ENCODE results near the gene G6PC2.

Gene G6PC2

DNA sequence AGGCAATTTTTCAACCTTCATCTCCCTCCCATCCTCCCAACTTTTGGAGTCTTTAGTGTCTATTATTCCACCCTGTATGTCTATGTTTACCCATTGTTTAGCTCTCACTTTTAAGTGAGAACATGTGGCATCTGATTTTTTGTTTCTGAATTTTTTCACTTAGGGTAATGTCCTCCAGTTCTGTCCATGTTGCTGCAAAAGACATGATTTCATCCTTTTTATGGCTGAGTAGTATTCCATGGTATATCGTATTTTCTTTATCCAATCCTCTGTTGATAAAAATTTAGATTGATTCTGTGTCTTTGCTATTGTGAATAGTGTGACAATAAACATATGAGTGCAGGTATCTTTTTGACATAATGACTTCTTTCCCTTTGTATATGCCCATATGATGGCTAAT, 48.2 kb downstream of the G6PC2 start:
- no peak for DNase-seq

DNA sequence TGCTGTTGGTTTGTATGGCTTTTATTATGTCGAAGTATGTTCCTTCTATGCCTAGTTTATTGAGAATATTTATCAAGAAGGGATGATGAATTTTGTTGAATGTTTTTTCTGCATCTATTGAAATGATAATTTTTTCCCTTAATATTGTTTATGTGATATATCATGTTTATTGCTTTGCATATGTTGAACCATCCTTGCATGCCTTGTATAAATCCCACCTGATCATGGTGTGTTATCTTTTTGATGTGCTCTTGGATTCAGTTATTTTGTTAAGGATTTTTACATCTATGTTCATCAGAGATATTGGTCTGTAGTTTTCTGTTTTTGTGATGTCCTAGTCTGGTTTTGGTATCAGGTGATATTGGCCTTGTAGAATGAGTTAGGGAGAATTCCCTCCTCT, 50.8 kb downstream of the G6PC2 start:
- no peak for DNase-seq

DNA sequence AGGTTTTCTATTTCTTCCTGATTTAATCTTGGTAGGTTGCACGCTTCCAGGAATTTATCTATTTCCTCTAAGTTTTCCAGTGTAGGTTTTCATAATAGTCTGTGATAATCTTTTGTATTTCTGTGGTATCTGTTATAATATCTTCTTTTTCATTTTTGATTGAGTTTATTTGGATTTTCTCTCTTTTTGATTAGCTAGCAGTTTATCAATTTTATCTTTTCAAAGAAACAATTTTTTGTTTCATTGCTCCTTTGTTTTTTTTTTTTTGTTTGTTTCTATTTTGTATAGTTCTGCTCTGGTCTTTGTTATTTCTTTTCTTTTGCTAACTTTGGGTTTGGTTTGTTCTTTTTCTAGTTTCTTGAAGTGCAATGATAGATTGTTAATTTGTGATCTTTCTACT, 51.3 kb downstream of the G6PC2 start:
- no peak for DNase-seq

DNA sequence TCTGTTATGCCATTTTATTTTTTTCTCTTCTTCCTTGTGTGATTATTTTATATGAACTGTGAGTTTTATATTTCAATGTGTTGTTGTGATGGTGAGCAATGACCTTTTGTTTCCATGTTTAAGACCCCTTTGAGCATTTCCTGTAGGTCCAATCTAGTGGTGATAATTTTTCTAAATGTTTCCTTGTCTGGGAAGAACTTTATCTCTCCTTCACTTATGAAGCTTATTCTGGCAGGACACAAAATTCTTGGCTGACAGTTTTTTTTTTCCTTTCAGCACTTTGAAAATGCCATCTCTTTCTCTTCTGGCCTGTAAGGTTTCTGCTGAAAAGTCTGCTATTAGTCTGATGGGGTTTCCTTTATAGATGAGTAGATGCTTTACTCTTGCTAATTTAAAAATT, 53.2 kb downstream of the G6PC2 start:
- DNase-seq: no peak

DNA sequence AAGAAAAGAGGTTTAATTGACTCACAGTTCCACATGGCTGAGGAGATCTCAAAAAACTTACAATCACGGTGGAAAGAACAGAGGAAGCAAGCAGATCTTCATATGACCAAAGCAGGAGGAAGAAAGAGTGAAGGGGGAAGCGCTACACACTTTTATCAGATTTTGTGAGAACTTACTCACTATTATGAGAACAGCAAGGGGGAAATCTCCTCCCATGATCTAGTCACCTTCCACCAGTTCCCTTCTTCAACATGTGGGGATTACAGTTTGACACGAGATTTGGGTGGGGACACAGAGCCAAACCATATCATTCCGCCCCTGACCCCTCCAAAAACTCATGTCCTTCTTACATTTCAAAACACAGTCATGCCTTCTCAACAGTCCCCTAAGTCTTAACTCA, 54.2 kb downstream of the G6PC2 start:
- DNase-seq: no peak

DNA sequence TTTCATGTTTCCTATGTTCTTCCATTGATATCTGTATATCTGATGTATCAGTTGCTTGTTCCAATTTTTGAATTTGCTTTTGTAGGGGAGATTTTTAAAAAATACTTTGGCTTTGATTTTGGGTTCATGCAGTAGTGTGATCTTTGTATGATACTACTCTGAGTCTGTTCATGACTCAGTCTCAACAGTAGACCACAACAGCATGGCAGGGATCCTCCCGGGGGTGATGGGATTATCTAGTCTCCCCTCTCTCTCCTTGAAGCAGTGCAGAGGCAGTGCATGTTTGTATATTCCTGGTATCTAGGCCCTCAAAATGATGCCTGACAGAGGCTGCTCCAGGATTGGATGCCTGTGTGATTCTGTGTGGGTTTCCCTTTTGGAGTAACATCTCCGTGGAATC, 55.3 kb downstream of the G6PC2 start:
- no peak for DNase-seq

Data from NCI-H2227 treated with DMSO at 0.1 percent for 48 hours (cell line).